Liver (tissue), 3 donors: ENCODE data around the gene PPP1R14C.

Experiments used
- FOXA1 ChIP-seq: IDR thresholded peaks from 2 replicates; pipeline ENCODE4 v1.6.1; 2016; ENCODE audit warnings: antibody characterized with exemption
- GABPA ChIP-seq, 2 donors: IDR thresholded peaks in 1 of 2; conservative IDR thresholded peaks in 1 of 2; 2 replicates each; pipeline ENCODE4 v1.6.1; 2016; ENCODE audit warnings: antibody characterized with exemption in 2 of 2, mild to moderate bottlenecking in 1 of 2, moderate library complexity in 1 of 2
- JUND ChIP-seq, 2 donors: IDR thresholded peaks; 2 replicates each; pipeline ENCODE4 v1.6.1; 2016; ENCODE audit warnings: antibody characterized with exemption in 2 of 2
- RAD21 ChIP-seq, 2 donors: IDR thresholded peaks; 2 replicates each; pipeline ENCODE4 v1.6.1; 2016; ENCODE audit warnings: antibody characterized with exemption in 2 of 2, mild to moderate bottlenecking in 2 of 2
- RXRA ChIP-seq, 2 donors: IDR thresholded peaks; 2 replicates each; pipeline ENCODE4 v1.6.1; 2017 to 2018; ENCODE audit warnings: antibody characterized with exemption in 2 of 2, mild to moderate bottlenecking in 1 of 2
- SP1 ChIP-seq: IDR thresholded peaks from 2 replicates; pipeline ENCODE4 v1.6.1; 2018; ENCODE audit warnings: antibody characterized with exemption, mild to moderate bottlenecking
- TAF1 ChIP-seq: conservative IDR thresholded peaks from 2 replicates; pipeline ENCODE4 v1.6.1; 2016; ENCODE audit warnings: antibody characterized with exemption, mild to moderate bottlenecking
- YY1 ChIP-seq: IDR thresholded peaks from 2 replicates; pipeline ENCODE4 v1.6.1; 2016; ENCODE audit warnings: antibody characterized with exemption, mild to moderate bottlenecking
- TF ChIP-seq, protein P1 (sequence below): fragments of 150-350 bp; IDR thresholded peaks from 2 replicates; pipeline ENCODE4 v1.5.1; 2017; ENCODE audit warnings: improper control_type of control experiment, low read depth, low read length; ENCODE audit not compliant: missing input control
- TF ChIP-seq, protein P2 (sequence below): IDR thresholded peaks from 2 replicates; pipeline ENCODE4 v1.6.1; 2016; ENCODE audit warnings: antibody characterized with exemption, mild to moderate bottlenecking
- TF ChIP-seq, protein P3 (sequence below): IDR thresholded peaks from 2 replicates; pipeline ENCODE4 v1.6.1; 2016; ENCODE audit warnings: antibody characterized with exemption
- TF ChIP-seq, protein P4 (sequence below): IDR thresholded peaks from 2 replicates; pipeline ENCODE4 v1.6.1; 2016; ENCODE audit warnings: antibody characterized with exemption
- TF ChIP-seq, protein P5 (sequence below): IDR thresholded peaks from 2 replicates; pipeline ENCODE4 v1.6.1; 2016; ENCODE audit warnings: antibody characterized with exemption
- donor health status: healthy.
- donor health status: healthy.

DNA sequence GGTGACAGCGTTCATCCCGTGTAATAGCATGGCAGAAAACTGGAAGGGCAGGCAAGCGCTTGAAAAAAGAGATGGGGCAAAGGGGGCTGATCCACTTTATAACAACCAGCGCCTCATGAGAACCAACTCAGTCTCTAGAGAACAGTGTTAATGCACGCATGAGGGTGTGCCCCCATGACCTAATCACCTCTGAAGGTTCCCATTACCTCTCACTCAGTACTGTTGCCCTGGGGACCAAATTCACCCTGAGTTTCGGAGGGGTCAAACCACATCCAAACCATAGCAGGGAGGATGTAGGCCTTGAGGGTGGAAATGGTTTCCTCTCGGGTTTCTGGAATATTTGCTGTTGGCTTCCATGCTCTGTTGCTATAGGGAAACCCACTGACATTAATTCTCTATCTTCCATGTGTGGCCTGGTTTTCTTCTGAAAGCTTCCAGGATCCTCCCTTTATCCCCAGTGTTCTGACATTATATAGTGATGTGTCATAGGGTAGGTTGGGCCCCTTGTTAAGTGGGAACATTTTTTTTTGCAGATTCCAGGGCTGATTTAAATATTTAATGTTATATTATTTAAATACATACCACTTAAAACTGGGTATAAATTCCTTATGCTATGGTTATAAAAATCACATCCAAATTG, 65.2 kb downstream of the PPP1R14C start:
- TF ChIP-seq, protein P1, sequence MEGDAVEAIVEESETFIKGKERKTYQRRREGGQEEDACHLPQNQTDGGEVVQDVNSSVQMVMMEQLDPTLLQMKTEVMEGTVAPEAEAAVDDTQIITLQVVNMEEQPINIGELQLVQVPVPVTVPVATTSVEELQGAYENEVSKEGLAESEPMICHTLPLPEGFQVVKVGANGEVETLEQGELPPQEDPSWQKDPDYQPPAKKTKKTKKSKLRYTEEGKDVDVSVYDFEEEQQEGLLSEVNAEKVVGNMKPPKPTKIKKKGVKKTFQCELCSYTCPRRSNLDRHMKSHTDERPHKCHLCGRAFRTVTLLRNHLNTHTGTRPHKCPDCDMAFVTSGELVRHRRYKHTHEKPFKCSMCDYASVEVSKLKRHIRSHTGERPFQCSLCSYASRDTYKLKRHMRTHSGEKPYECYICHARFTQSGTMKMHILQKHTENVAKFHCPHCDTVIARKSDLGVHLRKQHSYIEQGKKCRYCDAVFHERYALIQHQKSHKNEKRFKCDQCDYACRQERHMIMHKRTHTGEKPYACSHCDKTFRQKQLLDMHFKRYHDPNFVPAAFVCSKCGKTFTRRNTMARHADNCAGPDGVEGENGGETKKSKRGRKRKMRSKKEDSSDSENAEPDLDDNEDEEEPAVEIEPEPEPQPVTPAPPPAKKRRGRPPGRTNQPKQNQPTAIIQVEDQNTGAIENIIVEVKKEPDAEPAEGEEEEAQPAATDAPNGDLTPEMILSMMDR, result no peak
- TF ChIP-seq, protein P2, sequence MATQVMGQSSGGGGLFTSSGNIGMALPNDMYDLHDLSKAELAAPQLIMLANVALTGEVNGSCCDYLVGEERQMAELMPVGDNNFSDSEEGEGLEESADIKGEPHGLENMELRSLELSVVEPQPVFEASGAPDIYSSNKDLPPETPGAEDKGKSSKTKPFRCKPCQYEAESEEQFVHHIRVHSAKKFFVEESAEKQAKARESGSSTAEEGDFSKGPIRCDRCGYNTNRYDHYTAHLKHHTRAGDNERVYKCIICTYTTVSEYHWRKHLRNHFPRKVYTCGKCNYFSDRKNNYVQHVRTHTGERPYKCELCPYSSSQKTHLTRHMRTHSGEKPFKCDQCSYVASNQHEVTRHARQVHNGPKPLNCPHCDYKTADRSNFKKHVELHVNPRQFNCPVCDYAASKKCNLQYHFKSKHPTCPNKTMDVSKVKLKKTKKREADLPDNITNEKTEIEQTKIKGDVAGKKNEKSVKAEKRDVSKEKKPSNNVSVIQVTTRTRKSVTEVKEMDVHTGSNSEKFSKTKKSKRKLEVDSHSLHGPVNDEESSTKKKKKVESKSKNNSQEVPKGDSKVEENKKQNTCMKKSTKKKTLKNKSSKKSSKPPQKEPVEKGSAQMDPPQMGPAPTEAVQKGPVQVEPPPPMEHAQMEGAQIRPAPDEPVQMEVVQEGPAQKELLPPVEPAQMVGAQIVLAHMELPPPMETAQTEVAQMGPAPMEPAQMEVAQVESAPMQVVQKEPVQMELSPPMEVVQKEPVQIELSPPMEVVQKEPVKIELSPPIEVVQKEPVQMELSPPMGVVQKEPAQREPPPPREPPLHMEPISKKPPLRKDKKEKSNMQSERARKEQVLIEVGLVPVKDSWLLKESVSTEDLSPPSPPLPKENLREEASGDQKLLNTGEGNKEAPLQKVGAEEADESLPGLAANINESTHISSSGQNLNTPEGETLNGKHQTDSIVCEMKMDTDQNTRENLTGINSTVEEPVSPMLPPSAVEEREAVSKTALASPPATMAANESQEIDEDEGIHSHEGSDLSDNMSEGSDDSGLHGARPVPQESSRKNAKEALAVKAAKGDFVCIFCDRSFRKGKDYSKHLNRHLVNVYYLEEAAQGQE, result no peak
- TF ChIP-seq, protein P3, sequence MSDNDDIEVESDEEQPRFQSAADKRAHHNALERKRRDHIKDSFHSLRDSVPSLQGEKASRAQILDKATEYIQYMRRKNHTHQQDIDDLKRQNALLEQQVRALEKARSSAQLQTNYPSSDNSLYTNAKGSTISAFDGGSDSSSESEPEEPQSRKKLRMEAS, result no peak
- no peak for TF ChIP-seq FOXA1
- no peak for TF ChIP-seq YY1
- TF ChIP-seq GABPA (IDR thresholded peaks at IDR 0.05 in 1 of 2, conservative IDR thresholded peaks at IDR 0.05 in 1 of 2), result no peak
- TF ChIP-seq SP1, result no peak
- TF ChIP-seq, protein P4, sequence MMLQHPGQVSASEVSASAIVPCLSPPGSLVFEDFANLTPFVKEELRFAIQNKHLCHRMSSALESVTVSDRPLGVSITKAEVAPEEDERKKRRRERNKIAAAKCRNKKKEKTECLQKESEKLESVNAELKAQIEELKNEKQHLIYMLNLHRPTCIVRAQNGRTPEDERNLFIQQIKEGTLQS, result no peak
- no peak for TF ChIP-seq JUND (IDR thresholded peaks at IDR 0.05)
- no peak for TF ChIP-seq RXRA (IDR thresholded peaks at IDR 0.05)
- TF ChIP-seq, protein P5, sequence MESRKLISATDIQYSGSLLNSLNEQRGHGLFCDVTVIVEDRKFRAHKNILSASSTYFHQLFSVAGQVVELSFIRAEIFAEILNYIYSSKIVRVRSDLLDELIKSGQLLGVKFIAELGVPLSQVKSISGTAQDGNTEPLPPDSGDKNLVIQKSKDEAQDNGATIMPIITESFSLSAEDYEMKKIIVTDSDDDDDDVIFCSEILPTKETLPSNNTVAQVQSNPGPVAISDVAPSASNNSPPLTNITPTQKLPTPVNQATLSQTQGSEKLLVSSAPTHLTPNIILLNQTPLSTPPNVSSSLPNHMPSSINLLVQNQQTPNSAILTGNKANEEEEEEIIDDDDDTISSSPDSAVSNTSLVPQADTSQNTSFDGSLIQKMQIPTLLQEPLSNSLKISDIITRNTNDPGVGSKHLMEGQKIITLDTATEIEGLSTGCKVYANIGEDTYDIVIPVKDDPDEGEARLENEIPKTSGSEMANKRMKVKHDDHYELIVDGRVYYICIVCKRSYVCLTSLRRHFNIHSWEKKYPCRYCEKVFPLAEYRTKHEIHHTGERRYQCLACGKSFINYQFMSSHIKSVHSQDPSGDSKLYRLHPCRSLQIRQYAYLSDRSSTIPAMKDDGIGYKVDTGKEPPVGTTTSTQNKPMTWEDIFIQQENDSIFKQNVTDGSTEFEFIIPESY, result no peak
- TF ChIP-seq TAF1, result no peak
- TF ChIP-seq RAD21 (IDR thresholded peaks at IDR 0.05), result no peak
